PFSK-1 (cell line): ENCODE data around the gene PPL.

Experiments used
- POLR2AphosphoS5 ChIP-seq: IDR thresholded peaks from 2 replicates; pipeline ENCODE4 v1.6.1; 2012; ENCODE audit warnings: low read depth, mild to moderate bottlenecking, control low read depth, low read length, moderate library complexity
- REST ChIP-seq, 2 experiments: IDR thresholded peaks; 2 replicates each; pipeline versions ENCODE4 v1.6.1 to v1.8.0; 2011 to 2012; ENCODE audit warnings: low read depth in 2 of 2, low read length in 2 of 2, control low read depth in 1 of 2, inconsistent platforms in 1 of 2, mild to moderate bottlenecking in 1 of 2, moderate library complexity in 1 of 2; ENCODE audit not compliant: insufficient read depth in 1 of 2
- TAF1 ChIP-seq: IDR thresholded peaks from 2 replicates; pipeline ENCODE4 v1.6.1; 2012; ENCODE audit warnings: low read length, control low read depth, borderline replicate concordance; ENCODE audit not compliant: insufficient read depth

GRCh38 chr16:4876646-4877379, 60.1 kb downstream of the PPL start:
- TF ChIP-seq POLR2AphosphoS5 (no peak), TAF1 (no peak), REST (IDR thresholded peaks at IDR 0.05; ENCODE audit: insufficient read depth in 1 of 2, low read depth in 2 of 2, low read length in 2 of 2) (no peak)
